HL-60 (cell line): ENCODE measurements around the gene ADD2.

Experiments
- GABPA ChIP-seq: IDR thresholded peaks from 2 replicates; pipeline ENCODE4 v1.6.1; 2012; ENCODE audit warnings: low read depth
- POLR2AphosphoS5 ChIP-seq: IDR thresholded peaks from 2 replicates; pipeline ENCODE4 v1.6.1; 2012; ENCODE audit warnings: low read depth
- SPI1 ChIP-seq: IDR thresholded peaks from 2 replicates; pipeline ENCODE4 v1.6.1; 2012; ENCODE audit warnings: low read depth, mild to moderate bottlenecking, borderline replicate concordance
- TF ChIP-seq, protein P1 (sequence below): IDR thresholded peaks from one replicate; pipeline ENCODE4 v1.5.1; 2011; ENCODE audit warnings: low read length, control low read depth, inconsistent platforms; ENCODE audit not compliant: insufficient read depth
- TF ChIP-seq, protein P2 (sequence below): IDR thresholded peaks from 2 replicates; pipeline ENCODE4 v1.6.1; 2012; ENCODE audit warnings: low read depth; ENCODE audit not compliant: insufficient replicate concordance

DNA sequence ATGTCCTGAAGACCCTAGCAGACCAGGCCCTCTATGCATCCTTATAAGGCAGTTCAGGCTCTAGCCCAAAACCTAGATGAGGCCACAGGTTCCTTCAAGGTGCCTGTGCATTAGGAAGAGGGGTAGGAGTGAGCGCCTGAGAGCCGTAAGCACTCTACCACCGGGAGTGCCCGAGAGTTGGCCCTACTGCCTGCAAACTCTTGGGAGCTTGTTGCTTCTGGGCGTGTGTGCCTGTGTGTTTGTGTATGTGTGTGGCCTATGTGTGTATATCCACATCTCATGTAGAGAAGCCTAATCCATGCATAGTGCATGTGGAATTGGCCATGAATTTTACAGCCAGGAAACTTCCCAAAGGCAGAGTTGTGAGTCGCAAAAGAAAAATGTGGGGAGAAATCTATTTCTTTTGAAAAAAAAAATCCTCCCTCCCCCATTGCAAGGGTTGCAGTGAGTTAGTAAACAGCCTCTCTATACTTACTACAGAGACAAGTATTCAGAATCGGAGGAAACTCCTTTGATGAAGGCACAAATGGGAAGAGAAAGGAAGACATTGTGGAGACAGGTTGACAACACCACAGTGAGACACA, 96.8 kb downstream of the ADD2 start:
- TF ChIP-seq, protein P1, sequence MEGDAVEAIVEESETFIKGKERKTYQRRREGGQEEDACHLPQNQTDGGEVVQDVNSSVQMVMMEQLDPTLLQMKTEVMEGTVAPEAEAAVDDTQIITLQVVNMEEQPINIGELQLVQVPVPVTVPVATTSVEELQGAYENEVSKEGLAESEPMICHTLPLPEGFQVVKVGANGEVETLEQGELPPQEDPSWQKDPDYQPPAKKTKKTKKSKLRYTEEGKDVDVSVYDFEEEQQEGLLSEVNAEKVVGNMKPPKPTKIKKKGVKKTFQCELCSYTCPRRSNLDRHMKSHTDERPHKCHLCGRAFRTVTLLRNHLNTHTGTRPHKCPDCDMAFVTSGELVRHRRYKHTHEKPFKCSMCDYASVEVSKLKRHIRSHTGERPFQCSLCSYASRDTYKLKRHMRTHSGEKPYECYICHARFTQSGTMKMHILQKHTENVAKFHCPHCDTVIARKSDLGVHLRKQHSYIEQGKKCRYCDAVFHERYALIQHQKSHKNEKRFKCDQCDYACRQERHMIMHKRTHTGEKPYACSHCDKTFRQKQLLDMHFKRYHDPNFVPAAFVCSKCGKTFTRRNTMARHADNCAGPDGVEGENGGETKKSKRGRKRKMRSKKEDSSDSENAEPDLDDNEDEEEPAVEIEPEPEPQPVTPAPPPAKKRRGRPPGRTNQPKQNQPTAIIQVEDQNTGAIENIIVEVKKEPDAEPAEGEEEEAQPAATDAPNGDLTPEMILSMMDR = no peak
- TF ChIP-seq GABPA (no peak), POLR2AphosphoS5 (no peak), SPI1 (no peak)
- TF ChIP-seq, protein P2, sequence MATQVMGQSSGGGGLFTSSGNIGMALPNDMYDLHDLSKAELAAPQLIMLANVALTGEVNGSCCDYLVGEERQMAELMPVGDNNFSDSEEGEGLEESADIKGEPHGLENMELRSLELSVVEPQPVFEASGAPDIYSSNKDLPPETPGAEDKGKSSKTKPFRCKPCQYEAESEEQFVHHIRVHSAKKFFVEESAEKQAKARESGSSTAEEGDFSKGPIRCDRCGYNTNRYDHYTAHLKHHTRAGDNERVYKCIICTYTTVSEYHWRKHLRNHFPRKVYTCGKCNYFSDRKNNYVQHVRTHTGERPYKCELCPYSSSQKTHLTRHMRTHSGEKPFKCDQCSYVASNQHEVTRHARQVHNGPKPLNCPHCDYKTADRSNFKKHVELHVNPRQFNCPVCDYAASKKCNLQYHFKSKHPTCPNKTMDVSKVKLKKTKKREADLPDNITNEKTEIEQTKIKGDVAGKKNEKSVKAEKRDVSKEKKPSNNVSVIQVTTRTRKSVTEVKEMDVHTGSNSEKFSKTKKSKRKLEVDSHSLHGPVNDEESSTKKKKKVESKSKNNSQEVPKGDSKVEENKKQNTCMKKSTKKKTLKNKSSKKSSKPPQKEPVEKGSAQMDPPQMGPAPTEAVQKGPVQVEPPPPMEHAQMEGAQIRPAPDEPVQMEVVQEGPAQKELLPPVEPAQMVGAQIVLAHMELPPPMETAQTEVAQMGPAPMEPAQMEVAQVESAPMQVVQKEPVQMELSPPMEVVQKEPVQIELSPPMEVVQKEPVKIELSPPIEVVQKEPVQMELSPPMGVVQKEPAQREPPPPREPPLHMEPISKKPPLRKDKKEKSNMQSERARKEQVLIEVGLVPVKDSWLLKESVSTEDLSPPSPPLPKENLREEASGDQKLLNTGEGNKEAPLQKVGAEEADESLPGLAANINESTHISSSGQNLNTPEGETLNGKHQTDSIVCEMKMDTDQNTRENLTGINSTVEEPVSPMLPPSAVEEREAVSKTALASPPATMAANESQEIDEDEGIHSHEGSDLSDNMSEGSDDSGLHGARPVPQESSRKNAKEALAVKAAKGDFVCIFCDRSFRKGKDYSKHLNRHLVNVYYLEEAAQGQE = no peak
